ENCODE results near the gene KAT2A.
A peak's percentile ranks its signal among the peaks of the same experiment; 100 is the strongest.

The KAT2A gene

GRCh38 chr17:42112552-42113176 lies 8.5 kb downstream of the KAT2A start, which contains the start of gene DHX58:
Gene DHX58 (minus strand): TSS chr17:42112714. CDS start chr17:42111892, 822 bp downstream.
- peak; percentile 91 for DNase-seq

GRCh38 chr17:42111871-42112551 lies 9.2 kb downstream of the KAT2A start:
- DNase-seq: peak; percentile 38

GRCh38 chr17:42111265-42111636 lies 9.9 kb downstream of the KAT2A start:
- no peak for DNase-seq

GRCh38 chr17:42110301-42111264 lies 10.6 kb downstream of the KAT2A start:
- DNase-seq: no peak

GRCh38 chr17:42109086-42109485 lies 12.1 kb downstream of the KAT2A start:
- no peak for DNase-seq

- peak; percentile 69 for DNase-seq
Measured at GRCh38 chr17:42107597-42108576, 13.3 kb downstream of the KAT2A start.

- DNase-seq: no peak
Measured at GRCh38 chr17:42107124-42107523, 14.0 kb downstream of the KAT2A start.

- DNase-seq: no peak
Measured at GRCh38 chr17:42106009-42106408, 15.2 kb downstream of the KAT2A start.

GRCh38 chr17:42104264-42104663 lies 16.9 kb downstream of the KAT2A start:
- no peak for DNase-seq

GRCh38 chr17:42103221-42103954 lies 17.8 kb downstream of the KAT2A start:
- no peak for DNase-seq

GRCh38 chr17:42101513-42102292 lies 19.5 kb downstream of the KAT2A start:
- DNase-seq: no peak

- DNase-seq: no peak
Measured at GRCh38 chr17:42098730-42099399, 22.3 kb downstream of the KAT2A start.

GRCh38 chr17:42097691-42098631 lies 23.2 kb downstream of the KAT2A start, which contains the start of gene ZNF385C:
Gene ZNF385C (minus strand): TSS chr17:42098473. CDS start chr17:42063056, 35,417 bp downstream.
- peak; percentile 4 for DNase-seq

GRCh38 chr17:42096360-42097111 lies 24.6 kb downstream of the KAT2A start:
- no peak for DNase-seq

GRCh38 chr17:42094375-42095069 lies 26.6 kb downstream of the KAT2A start:
- no peak for DNase-seq

GRCh38 chr17:42092939-42093338 lies 28.2 kb downstream of the KAT2A start:
- no peak for DNase-seq

Data from NCI-H510A treated with DMSO at 0.1 percent for 48 hours (cell line).